BLaER1 (cell line): ENCODE results near the gene SETD1A.

Experiments
- H3K27ac ChIP-seq: shearing (Covaris generic); formaldehyde crosslinking; 2 replicates; pipeline ENCODE4 v1.8.1; 2022
- H3K27me3 ChIP-seq: shearing (Covaris generic); formaldehyde crosslinking; 2 replicates; pipeline ENCODE4 v1.8.1; 2022
- H3K36me3 ChIP-seq: shearing (Covaris generic); formaldehyde crosslinking; 2 replicates; pipeline ENCODE4 v1.8.1; 2022
- H3K4me1 ChIP-seq: shearing (Covaris generic); formaldehyde crosslinking; 2 replicates; pipeline ENCODE4 v1.8.1; 2022
- H3K4me2 ChIP-seq: shearing (Covaris generic); formaldehyde crosslinking; 2 replicates; pipeline ENCODE4 v1.8.1; 2022
- H3K4me3 ChIP-seq: shearing (Covaris generic); formaldehyde crosslinking; 2 replicates; pipeline ENCODE4 v1.8.1; 2022
- H3K9ac ChIP-seq: shearing (Covaris generic); formaldehyde crosslinking; 2 replicates; pipeline ENCODE4 v1.8.1; 2022
- H3K9me3 ChIP-seq: shearing (Covaris generic); formaldehyde crosslinking; 2 replicates; pipeline ENCODE4 v1.8.1; 2022
- H4K20me1 ChIP-seq: shearing (Covaris generic); formaldehyde crosslinking; 2 replicates; pipeline ENCODE4 v1.8.1; 2022
- Cebpa-rat ChIP-seq: shearing (Covaris generic); IDR thresholded peaks from 2 replicates; pipeline ENCODE4 v1.8.1; 2022

SETD1A gene

DNA sequence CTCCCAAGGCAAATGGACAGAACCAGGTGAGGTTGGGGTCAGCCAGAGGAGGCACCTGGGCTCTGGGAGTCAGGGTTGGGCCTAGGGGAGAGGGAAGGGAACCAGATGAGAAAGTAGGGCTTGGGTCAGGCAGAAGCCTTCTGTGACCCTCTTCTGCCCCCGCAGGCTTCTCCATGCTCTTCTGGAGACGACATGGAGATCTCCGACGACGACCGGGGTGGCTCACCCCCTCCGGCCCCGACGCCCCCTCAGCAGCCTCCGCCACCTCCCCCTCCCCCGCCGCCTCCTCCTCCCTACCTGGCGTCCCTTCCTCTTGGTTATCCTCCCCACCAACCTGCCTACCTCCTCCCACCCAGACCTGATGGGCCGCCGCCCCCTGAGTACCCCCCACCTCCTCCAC is 7.9 kb downstream of the SETD1A start:
- H3K9me3 ChIP-seq = no peaks in the 10 kb centered on the region
- no peaks in the 10 kb centered on the region for H3K27me3 ChIP-seq
- no peak for TF ChIP-seq Cebpa-rat
- peaks cover 22% of the 10 kb centered on the region for H4K20me1 ChIP-seq
- no peaks in the 10 kb centered on the region for H3K4me1 ChIP-seq
- H3K4me2 ChIP-seq = no peak overlapping the region
- H3K27ac ChIP-seq = no peak overlapping the region
- no peak overlapping the region for H3K4me3 ChIP-seq
- no peak overlapping the region for H3K9ac ChIP-seq
- H3K36me3 ChIP-seq = peaks cover 99% of the 10 kb centered on the region

- no peak for TF ChIP-seq Cebpa-rat
- H3K36me3 ChIP-seq = peaks cover 99% of the 10 kb centered on the region
- no peaks in the 10 kb centered on the region for H3K4me1 ChIP-seq
- H3K27me3 ChIP-seq = no peaks in the 10 kb centered on the region
- no peak overlapping the region for H3K27ac ChIP-seq
- no peaks in the 10 kb centered on the region for H3K9me3 ChIP-seq
- H3K4me3 ChIP-seq = no peak overlapping the region
- no peak overlapping the region for H3K9ac ChIP-seq
- peaks cover 19% of the 10 kb centered on the region for H4K20me1 ChIP-seq
- H3K4me2 ChIP-seq = no peak overlapping the region
These were observed 8.6 kb downstream of the SETD1A start for GRCh38 chr16:30966033-30966619.

- TF ChIP-seq Cebpa-rat = no peak
- Histone ChIP-seq H3K4me1 (no peaks in the 10 kb centered on the region), H3K9ac (no peak overlapping the region), H3K36me3 (peaks cover 99% of the 10 kb centered on the region), H3K9me3 (no peaks in the 10 kb centered on the region), H4K20me1 (peaks cover 13% of the 10 kb centered on the region; the same call in 1 of the 2 replicates), H3K4me2 (no peak overlapping the region), H3K27ac (no peak overlapping the region), H3K27me3 (no peaks in the 10 kb centered on the region), H3K4me3 (no peak overlapping the region)
These were observed 10.2 kb downstream of the SETD1A start for GRCh38 chr16:30967795-30968194.

GRCh38 chr16:30969246-30969842 is 11.8 kb downstream of the SETD1A start:
- H3K36me3 ChIP-seq = peaks cover 99% of the 10 kb centered on the region

GRCh38 chr16:30971298-30971697 is 13.7 kb downstream of the SETD1A start:
- Histone ChIP-seq H3K4me3 (no peak overlapping the region), H3K9ac (no peak overlapping the region), H4K20me1 (peaks cover 13% of the 10 kb centered on the region), H3K4me1 (no peaks in the 10 kb centered on the region), H3K27me3 (no peaks in the 10 kb centered on the region), H3K9me3 (no peaks in the 10 kb centered on the region), H3K4me2 (no peak overlapping the region), H3K36me3 (peaks cover 100% of the 10 kb centered on the region), H3K27ac (no peak overlapping the region)
- TF ChIP-seq Cebpa-rat = no peak

More at GRCh38 chr16:30969246-30969842, 11.8 kb downstream of the SETD1A start:
- no peaks in the 10 kb centered on the region for H3K4me1 ChIP-seq
- TF ChIP-seq Cebpa-rat = no peak
- H3K27ac ChIP-seq = no peak overlapping the region
- H3K9ac ChIP-seq = no peak overlapping the region
- H3K4me3 ChIP-seq = no peak overlapping the region
- peaks cover 10% of the 10 kb centered on the region; the same call in 1 of the 2 replicates for H4K20me1 ChIP-seq
- H3K9me3 ChIP-seq = no peaks in the 10 kb centered on the region
- H3K4me2 ChIP-seq = no peak overlapping the region
- no peaks in the 10 kb centered on the region for H3K27me3 ChIP-seq

DNA sequence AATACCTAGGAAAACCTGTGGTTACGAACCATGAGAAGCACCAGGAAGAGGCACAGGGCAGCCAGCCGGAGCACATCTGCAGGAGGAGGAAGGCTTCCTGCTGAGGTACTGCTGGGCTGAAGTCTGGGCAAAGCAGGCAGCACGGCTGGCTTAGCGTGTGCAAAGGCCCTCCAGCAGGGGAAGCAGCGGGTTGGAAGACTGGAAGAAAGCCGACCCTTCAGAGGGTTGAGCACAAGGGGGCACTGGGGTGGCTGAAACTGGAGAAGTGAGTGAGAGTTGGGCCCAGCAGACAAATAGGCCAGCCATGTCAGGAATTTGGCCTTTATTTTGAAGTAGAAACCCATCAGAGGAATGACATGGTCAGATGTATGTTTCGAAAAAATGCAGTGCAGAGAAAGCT is 15.3 kb downstream of the SETD1A start:
- peaks cover 100% of the 10 kb centered on the region for H3K36me3 ChIP-seq

GRCh38 chr16:30974348-30974747 is 16.8 kb downstream of the SETD1A start:
- Histone ChIP-seq H3K36me3 (peaks cover 99% of the 10 kb centered on the region), H3K27me3 (no peaks in the 10 kb centered on the region), H3K4me3 (no peak overlapping the region), H3K27ac (no peak overlapping the region), H3K4me2 (no peak overlapping the region), H4K20me1 (peaks cover 34% of the 10 kb centered on the region), H3K9ac (no peak overlapping the region), H3K9me3 (no peaks in the 10 kb centered on the region), H3K4me1 (no peaks in the 10 kb centered on the region)
- no peak for TF ChIP-seq Cebpa-rat

More for the DNA sequence above, 15.3 kb downstream of the SETD1A start:
- no peaks in the 10 kb centered on the region for H3K4me1 ChIP-seq
- no peak overlapping the region for H3K4me3 ChIP-seq
- no peak overlapping the region for H3K27ac ChIP-seq
- peaks cover 23% of the 10 kb centered on the region for H4K20me1 ChIP-seq
- no peak for TF ChIP-seq Cebpa-rat
- H3K27me3 ChIP-seq = no peaks in the 10 kb centered on the region
- no peak overlapping the region for H3K4me2 ChIP-seq
- no peak overlapping the region for H3K9ac ChIP-seq
- no peaks in the 10 kb centered on the region for H3K9me3 ChIP-seq

DNA sequence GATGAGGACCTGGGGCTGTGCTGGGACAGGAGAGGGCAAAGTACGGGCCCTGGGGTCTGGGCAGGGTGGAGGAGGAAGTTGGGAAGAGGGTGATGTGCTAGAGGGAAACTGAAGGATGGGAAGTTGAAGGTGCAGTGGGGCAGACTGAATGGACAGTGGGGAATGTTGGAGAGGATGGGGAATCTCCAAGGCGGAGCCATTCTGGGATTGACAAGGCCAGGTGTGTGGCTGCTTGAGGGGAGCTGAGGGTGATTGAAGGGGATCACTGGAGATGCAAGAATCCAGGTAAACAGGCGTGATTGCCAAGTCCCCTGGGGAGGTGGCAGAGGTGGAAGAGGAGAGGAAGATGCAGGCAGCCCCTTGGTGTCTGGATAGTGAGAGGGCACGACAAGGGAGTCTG is 18.9 kb downstream of the SETD1A start:
- Histone ChIP-seq H4K20me1 (peaks cover 34% of the 10 kb centered on the region), H3K36me3 (peaks cover 98% of the 10 kb centered on the region), H3K27ac (no peak overlapping the region), H3K4me2 (no peak overlapping the region), H3K4me3 (no peak overlapping the region), H3K27me3 (no peaks in the 10 kb centered on the region), H3K9ac (no peak overlapping the region), H3K9me3 (no peaks in the 10 kb centered on the region), H3K4me1 (no peaks in the 10 kb centered on the region)
- no peak for TF ChIP-seq Cebpa-rat

- Histone ChIP-seq H3K9me3 (no peaks in the 10 kb centered on the region), H3K27me3 (no peaks in the 10 kb centered on the region), H3K9ac (no peak overlapping the region), H4K20me1 (peaks cover 35% of the 10 kb centered on the region), H3K36me3 (peaks cover 98% of the 10 kb centered on the region), H3K4me2 (no peak overlapping the region), H3K27ac (no peak overlapping the region), H3K4me3 (no peak overlapping the region), H3K4me1 (no peaks in the 10 kb centered on the region)
- no peak for TF ChIP-seq Cebpa-rat
These were observed 19.9 kb downstream of the SETD1A start for GRCh38 chr16:30977502-30977901.

- Histone ChIP-seq H3K27me3 (no peaks in the 10 kb centered on the region), H3K4me3 (no peak overlapping the region), H3K27ac (no peak overlapping the region), H3K9ac (no peak overlapping the region), H3K9me3 (no peaks in the 10 kb centered on the region), H4K20me1 (peaks cover 54% of the 10 kb centered on the region), H3K4me2 (no peak overlapping the region), H3K4me1 (peaks cover 12% of the 10 kb centered on the region), H3K36me3 (peaks cover 98% of the 10 kb centered on the region)
- no peak for TF ChIP-seq Cebpa-rat
These were observed 21.8 kb downstream of the SETD1A start for GRCh38 chr16:30979170-30980022.
